ENCODE data around the gene EMC8. TPM values are rescaled to one million over a fixed set of nuclear protein-coding genes. Genes with fewer than 3 reads are reported as not detected.

Gene EMC8
- total RNA-seq, 1 experiment from 2014 or later, result 62.7 TPM

GRCh38 chr16:85735946-85736345 is 63.4 kb downstream of the EMC8 start:
- TF ChIP-seq CTCF (conservative IDR thresholded peaks at IDR 0.05; ENCODE audit: low read depth, low read length) (no peak), EZH2 (IDR thresholded peaks at IDR 0.05; ENCODE audit: borderline replicate concordance, low read depth, low read length, poor library complexity, severe bottlenecking) (no peak)
- BruUV-seq (replicated peaks), result no TSS peak
- POLR2A ChIA-PET (ENCODE audit: low non-redundant PET), result no interaction called here
- H3K9me3 ChIP-seq (ENCODE audit: low read depth, low read length, poor library complexity, severe bottlenecking), result no peaks in the 10 kb centered on the region
- no peaks in the 10 kb centered on the region for H3K4me1 ChIP-seq (ENCODE audit: insufficient read depth, low read length, poor library complexity, severe bottlenecking)
- intact Hi-C loops (cut with micrococcal nuclease; ENCODE audit: unreplicated experiment), result no loop called here
- CTCF ChIA-PET, result no interaction called here
- H3K27me3 ChIP-seq (replicated peaks; ENCODE audit: insufficient read depth, low read depth, low read length, poor library complexity), result no peaks in the 10 kb centered on the region
- H3K27ac ChIP-seq (ENCODE audit: low read depth, low read length, poor library complexity, severe bottlenecking), result no peak overlapping the region
- H3K36me3 ChIP-seq (ENCODE audit: insufficient read depth, low read length, poor library complexity, severe bottlenecking), result no peaks in the 10 kb centered on the region
- H3K4me3 ChIP-seq (ENCODE audit: low read depth, low read length, poor library complexity, severe bottlenecking), result no peak overlapping the region
- no peak for DNase-seq (ENCODE audit: low spot score)

GRCh38 chr16:85735225-85735635 is 64.1 kb downstream of the EMC8 start:
- intact Hi-C loops (cut with micrococcal nuclease; ENCODE audit: unreplicated experiment), result no loop called here
- TF ChIP-seq EZH2 (IDR thresholded peaks at IDR 0.05; ENCODE audit: borderline replicate concordance, low read depth, low read length, poor library complexity, severe bottlenecking) (no peak), CTCF (conservative IDR thresholded peaks at IDR 0.05; ENCODE audit: low read depth, low read length) (no peak)

GRCh38 chr16:85734311-85735017 is 64.9 kb downstream of the EMC8 start:
- no peaks in the 10 kb centered on the region for H3K27me3 ChIP-seq (replicated peaks; ENCODE audit: insufficient read depth, low read depth, low read length, poor library complexity)
- H3K36me3 ChIP-seq (ENCODE audit: insufficient read depth, low read length, poor library complexity, severe bottlenecking), result no peaks in the 10 kb centered on the region
- TF ChIP-seq EZH2 (IDR thresholded peaks at IDR 0.05; ENCODE audit: borderline replicate concordance, low read depth, low read length, poor library complexity, severe bottlenecking), result no peak
- TF ChIP-seq CTCF (conservative IDR thresholded peaks at IDR 0.05; ENCODE audit: low read depth, low read length), result no peak
- no peak overlapping the region for H3K4me3 ChIP-seq (ENCODE audit: low read depth, low read length, poor library complexity, severe bottlenecking)
- H3K27ac ChIP-seq (ENCODE audit: low read depth, low read length, poor library complexity, severe bottlenecking), result no peak overlapping the region
- ChIA-PET CTCF (no interaction called here), POLR2A (ENCODE audit: low non-redundant PET) (no interaction called here)
- no peaks in the 10 kb centered on the region for H3K9me3 ChIP-seq (ENCODE audit: low read depth, low read length, poor library complexity, severe bottlenecking)
- intact Hi-C loops (cut with micrococcal nuclease; ENCODE audit: unreplicated experiment), result no loop called here
- H3K4me1 ChIP-seq (ENCODE audit: insufficient read depth, low read length, poor library complexity, severe bottlenecking), result peaks cover 3% of the 10 kb centered on the region
- DNase-seq (ENCODE audit: low spot score), result no peak
- BruUV-seq (replicated peaks), result no TSS peak

More at GRCh38 chr16:85735225-85735635, 64.1 kb downstream of the EMC8 start:
- Histone ChIP-seq H3K9me3 (ENCODE audit: low read depth, low read length, poor library complexity, severe bottlenecking) (no peaks in the 10 kb centered on the region), H3K4me3 (ENCODE audit: low read depth, low read length, poor library complexity, severe bottlenecking) (no peak overlapping the region), H3K4me1 (ENCODE audit: insufficient read depth, low read length, poor library complexity, severe bottlenecking) (no peaks in the 10 kb centered on the region), H3K36me3 (ENCODE audit: insufficient read depth, low read length, poor library complexity, severe bottlenecking) (no peaks in the 10 kb centered on the region), H3K27ac (ENCODE audit: low read depth, low read length, poor library complexity, severe bottlenecking) (no peak overlapping the region), H3K27me3 (replicated peaks; ENCODE audit: insufficient read depth, low read depth, low read length, poor library complexity) (no peaks in the 10 kb centered on the region)
- CTCF ChIA-PET, result no interaction called here
- POLR2A ChIA-PET (ENCODE audit: low non-redundant PET), result no interaction called here
- DNase-seq (ENCODE audit: low spot score), result no peak
- no TSS peak for BruUV-seq (replicated peaks)
